Thoracic aorta (tissue), 2 donors: ENCODE data around the gene GAGE13. TPM values are rescaled to one million over a fixed set of nuclear protein-coding genes. Genes with fewer than 3 reads are reported as not detected.
"Not testable (repeated sequence)": the region's sequence is repeated elsewhere in the genome, so short reads cannot be mapped to it uniquely, and the experiment has no call there.

Experiments
- ATAC-seq: fragments of 150-250 bp; one replicate; pipeline ENCODE4 v1.8.0; 2017; ENCODE audit warnings: low read depth; ENCODE audit not compliant: insufficient number of reproducible peaks, low FRiP score
- DNase-seq: peaks from one replicate; pipeline ENCODE4 v3.0.0-alpha.2; 2020; ENCODE audit warnings: low spot score
- H3K27ac ChIP-seq, 2 donors: fragments of 200-600 bp; sonication (generic); 1 replicate in 1 of 2; 2 replicates in 1 of 2; pipeline ENCODE4 v1.5.1; 2016; ENCODE audit warnings: mild to moderate bottlenecking in 2 of 2, moderate library complexity in 2 of 2
- H3K27me3 ChIP-seq: fragments of 200-600 bp; sonication (generic); replicated peaks from 2 replicates; pipeline ENCODE4 v1.6.0; 2016; ENCODE audit warnings: mild to moderate bottlenecking; ENCODE audit not compliant: insufficient read depth
- H3K36me3 ChIP-seq: fragments of 200-600 bp; sonication (generic); one replicate; pipeline ENCODE4 v1.5.1; 2016
- H3K4me1 ChIP-seq, 2 donors: fragments of 200-600 bp; sonication (generic); 1 replicate in 1 of 2; 2 replicates in 1 of 2; pipeline versions ENCODE4 v1.5.1 to v1.6.0; 2016; ENCODE audit warnings: low read depth in 2 of 2, mild to moderate bottlenecking in 1 of 2; ENCODE audit not compliant: control insufficient read depth in 1 of 2
- H3K4me3 ChIP-seq: fragments of 200-600 bp; sonication (generic); 2 replicates; pipeline ENCODE4 v1.5.1; 2016; ENCODE audit warnings: mild to moderate bottlenecking
- H3K9me3 ChIP-seq: fragments of 200-600 bp; sonication (generic); 2 replicates; pipeline ENCODE4 v1.5.1; 2016
- CTCF ChIP-seq: fragments of 200-600 bp; sonication (generic); IDR thresholded peaks from one replicate; pipeline ENCODE4 v1.5.1; 2019; ENCODE audit warnings: antibody characterized with exemption
- total RNA-seq, 2 donors: library from RNA; depleted of rRNA; stranded (reverse); fragments of >200 nt; gene quantifications; one replicate each; pipeline versions ENCODE4 v1.1.0 to v1.2.3, GENCODE V29; 2016

GAGE13 gene
- total RNA-seq, 2 donors from 2014 or later: not detected

- H3K36me3 ChIP-seq: no peaks in the 10 kb centered on the region
- TF ChIP-seq CTCF: no peak
- H3K27me3 ChIP-seq: no peaks in the 10 kb centered on the region
- no peaks in the 10 kb centered on the region for H3K4me1 ChIP-seq
- H3K9me3 ChIP-seq: no peaks in the 10 kb centered on the region
- H3K4me3 ChIP-seq: no peak overlapping the region
- DNase-seq (no peak), ATAC-seq (no peak)
- no peak overlapping the region for H3K27ac ChIP-seq
Measured at GRCh38 chrX:49290215-49290614, 41.2 kb upstream of the GAGE13 start.

- no peaks in the 10 kb centered on the region for H3K4me1 ChIP-seq
- H3K27ac ChIP-seq: no peak overlapping the region
- no peak overlapping the region for H3K4me3 ChIP-seq
- DNase-seq: no peak
- no peaks in the 10 kb centered on the region for H3K27me3 ChIP-seq
- H3K9me3 ChIP-seq: no peaks in the 10 kb centered on the region
- no peaks in the 10 kb centered on the region for H3K36me3 ChIP-seq
- TF ChIP-seq CTCF: peak; percentile 52
- no peak for ATAC-seq
Measured at GRCh38 chrX:49291615-49292337, 39.6 kb upstream of the GAGE13 start.

- Histone ChIP-seq H3K4me3 (no peak overlapping the region), H3K4me1 (no peaks in the 10 kb centered on the region), H3K36me3 (no peaks in the 10 kb centered on the region), H3K27ac (no peak overlapping the region), H3K9me3 (no peaks in the 10 kb centered on the region), H3K27me3 (no peaks in the 10 kb centered on the region)
- TF ChIP-seq CTCF: no peak
- no peak for DNase-seq
- no peak for ATAC-seq
Measured at GRCh38 chrX:49292400-49293362, 38.7 kb upstream of the GAGE13 start.

- H3K36me3 ChIP-seq, H3K27ac ChIP-seq, ATAC-seq, H3K9me3 ChIP-seq, H3K4me3 ChIP-seq, H3K27me3 ChIP-seq, H3K4me1 ChIP-seq, DNase-seq: not testable (repeated sequence)
Measured at GRCh38 chrX:49299293-49299692, 32.1 kb upstream of the GAGE13 start.

- Histone ChIP-seq H3K4me1 (no peaks in the 10 kb centered on the region), H3K27me3 (no peaks in the 10 kb centered on the region), H3K4me3 (no peak overlapping the region), H3K27ac (no peak overlapping the region), H3K9me3 (no peaks in the 10 kb centered on the region), H3K36me3 (no peaks in the 10 kb centered on the region)
- TF ChIP-seq CTCF: no peak
- no peak for DNase-seq
- no peak for ATAC-seq
Measured at GRCh38 chrX:49300703-49301102, 30.7 kb upstream of the GAGE13 start.
